ENCODE measurements around the gene TNNT3.

TNNT3 gene

DNA sequence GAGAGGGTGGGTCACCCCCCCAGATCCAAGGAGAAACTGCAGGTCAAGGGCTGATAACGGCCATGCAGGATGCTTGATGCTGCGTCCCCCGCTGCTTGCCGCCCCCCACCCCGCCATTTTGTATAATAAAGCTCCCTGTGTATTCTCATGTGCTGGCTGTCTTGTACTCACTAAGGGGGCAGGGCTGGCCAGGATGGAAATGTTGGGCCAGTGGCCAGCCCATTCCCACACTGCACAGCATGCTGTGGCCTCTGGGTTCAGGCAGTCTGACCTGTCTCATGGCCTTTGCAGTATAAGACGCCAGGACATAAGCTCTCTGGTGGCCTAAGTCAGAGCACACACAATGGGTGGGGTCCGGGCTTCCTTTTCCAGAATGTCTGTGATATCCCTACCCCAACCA is 27.4 kb upstream of the TNNT3 start:
- H3K4me3 ChIP-seq (ENCODE audit: low read length) = no peak overlapping the region
- peaks cover 43% of the 10 kb centered on the region for H3K36me3 ChIP-seq (ENCODE audit: insufficient read depth, low read length)
- H3K4me2 ChIP-seq (ENCODE audit: low read length) = no peak overlapping the region
- no peaks in the 10 kb centered on the region for H3K9me3 ChIP-seq (replicated peaks; ENCODE audit: low read length)
- H3K4me1 ChIP-seq (ENCODE audit: control insufficient read depth, insufficient read depth, low read length) = peaks cover 33% of the 10 kb centered on the region
- H3K9ac ChIP-seq (ENCODE audit: low read depth, low read length) = no peak overlapping the region
- H3K27me3 ChIP-seq (ENCODE audit: control insufficient read depth, insufficient read depth, low read length) = peaks cover 14% of the 10 kb centered on the region

DNA sequence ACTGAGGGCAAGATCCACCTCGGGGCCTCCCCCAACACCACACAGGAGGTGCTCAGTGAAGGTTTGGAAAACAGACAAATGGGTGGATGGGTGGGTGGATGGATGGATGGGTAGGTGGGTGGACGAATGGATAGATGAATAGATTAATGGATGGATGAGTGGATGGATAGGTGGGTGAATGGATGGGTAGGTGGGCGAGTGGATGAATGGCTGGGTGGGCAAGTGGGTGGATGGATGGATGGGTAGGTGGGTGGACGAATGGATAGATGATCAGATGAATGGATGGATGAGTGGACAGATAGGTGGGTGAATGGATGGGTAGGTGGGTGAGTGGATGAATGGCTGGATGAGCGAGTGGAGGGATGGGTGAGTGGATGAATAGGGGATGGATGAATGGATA is 26.9 kb upstream of the TNNT3 start:
- Histone ChIP-seq H3K4me2 (ENCODE audit: low read length) (no peak overlapping the region), H3K9ac (ENCODE audit: low read depth, low read length) (no peak overlapping the region), H3K4me3 (ENCODE audit: low read length) (no peak overlapping the region), H3K9me3 (replicated peaks; ENCODE audit: low read length) (no peaks in the 10 kb centered on the region), H3K27me3 (ENCODE audit: control insufficient read depth, insufficient read depth, low read length) (peaks cover 19% of the 10 kb centered on the region), H3K4me1 (ENCODE audit: control insufficient read depth, insufficient read depth, low read length) (peaks cover 33% of the 10 kb centered on the region), H3K36me3 (ENCODE audit: insufficient read depth, low read length) (peaks cover 39% of the 10 kb centered on the region)

DNA sequence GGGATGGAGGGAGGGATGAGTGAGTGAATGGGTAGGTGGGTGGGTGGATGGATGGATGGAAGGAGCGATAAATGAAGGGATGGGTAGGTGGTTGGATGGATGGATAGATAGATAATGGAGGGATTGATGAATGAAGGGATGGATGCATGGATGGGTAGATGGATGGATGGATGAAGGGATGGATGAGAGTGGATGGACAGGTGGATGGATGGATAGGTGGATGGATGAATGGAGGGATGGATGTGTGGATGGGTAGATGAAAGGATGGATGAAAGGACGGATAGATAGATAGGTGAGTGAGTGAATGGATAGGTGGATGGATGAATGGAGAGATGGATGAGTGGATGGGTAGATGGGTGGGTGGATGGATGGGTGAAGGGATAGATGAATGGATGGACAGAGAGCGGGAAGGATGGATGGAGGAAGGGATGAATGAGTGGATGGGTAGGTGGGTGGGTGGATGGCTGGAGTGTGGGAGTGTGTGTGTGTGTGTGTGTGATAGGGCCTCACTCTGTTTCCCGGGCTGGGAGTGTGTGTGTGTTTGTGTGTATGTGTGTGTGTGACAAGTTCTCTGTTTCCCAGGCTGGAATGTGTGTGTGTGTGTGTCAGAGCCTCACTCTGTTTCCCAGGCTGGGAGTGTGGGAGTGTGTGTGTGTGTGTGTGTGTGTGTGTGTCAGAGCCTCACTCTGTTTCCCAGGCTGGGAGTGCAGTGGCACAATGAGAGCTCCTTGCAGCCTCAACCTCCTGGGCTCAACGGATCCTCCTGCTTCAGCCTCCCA is 25.7 kb upstream of the TNNT3 start:
- H3K27me3 ChIP-seq (ENCODE audit: control insufficient read depth, insufficient read depth, low read length) = peaks cover 29% of the 10 kb centered on the region
- H3K4me3 ChIP-seq (ENCODE audit: low read length) = no peak overlapping the region
- H3K4me2 ChIP-seq (ENCODE audit: low read length) = no peak overlapping the region
- no peaks in the 10 kb centered on the region for H3K9me3 ChIP-seq (replicated peaks; ENCODE audit: low read length)
- H3K9ac ChIP-seq (ENCODE audit: low read depth, low read length) = no peak overlapping the region
- peaks cover 22% of the 10 kb centered on the region for H3K4me1 ChIP-seq (ENCODE audit: control insufficient read depth, insufficient read depth, low read length)
- peaks cover 27% of the 10 kb centered on the region for H3K36me3 ChIP-seq (ENCODE audit: insufficient read depth, low read length)

DNA sequence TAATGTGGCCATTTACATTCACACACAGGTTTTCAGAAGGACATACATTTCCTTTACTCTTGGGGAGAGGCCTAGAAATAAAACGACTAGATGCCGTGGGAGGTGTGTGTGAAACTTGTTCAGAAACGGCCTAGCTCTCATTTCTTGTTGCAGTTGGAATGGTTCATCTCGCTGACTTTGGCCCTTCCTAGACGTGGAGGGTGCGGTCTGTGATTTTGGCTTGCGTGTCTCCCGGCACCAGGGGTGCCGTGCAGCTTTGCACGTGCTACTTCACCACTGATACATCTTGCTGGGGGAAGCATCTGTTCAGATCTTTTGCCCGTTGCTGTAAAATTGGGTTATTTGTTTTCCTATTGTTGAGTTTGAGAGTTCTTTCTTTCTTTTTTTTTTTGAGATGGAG is 24.7 kb upstream of the TNNT3 start:
- Histone ChIP-seq H3K4me3 (ENCODE audit: low read length) (no peak overlapping the region), H3K27me3 (ENCODE audit: control insufficient read depth, insufficient read depth, low read length) (peaks cover 39% of the 10 kb centered on the region), H3K9ac (ENCODE audit: low read depth, low read length) (no peak overlapping the region), H3K9me3 (replicated peaks; ENCODE audit: low read length) (no peaks in the 10 kb centered on the region), H3K4me2 (ENCODE audit: low read length) (no peak overlapping the region), H3K4me1 (ENCODE audit: control insufficient read depth, insufficient read depth, low read length) (peaks cover 12% of the 10 kb centered on the region), H3K36me3 (ENCODE audit: insufficient read depth, low read length) (peaks cover 19% of the 10 kb centered on the region)

DNA sequence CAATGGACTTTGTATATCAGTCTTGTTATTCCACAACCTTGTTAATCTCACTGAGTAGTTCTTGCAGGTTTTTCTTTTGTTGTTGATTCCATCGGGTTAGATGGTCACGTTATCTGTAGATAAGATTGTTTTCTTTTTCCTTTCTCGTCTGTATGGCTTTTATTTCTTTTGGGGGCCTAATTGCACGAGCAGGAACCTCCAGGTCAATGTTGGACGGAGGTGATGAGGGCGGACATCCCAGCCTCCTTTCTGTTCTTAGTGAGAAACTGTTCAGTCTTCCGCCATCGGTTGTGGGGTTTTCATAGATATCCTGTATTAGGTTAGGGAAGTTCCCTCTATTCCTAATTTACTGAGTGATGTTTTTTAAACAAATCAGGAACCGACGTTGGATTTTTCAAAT is 23.0 kb upstream of the TNNT3 start:
- H3K9ac ChIP-seq (ENCODE audit: low read depth, low read length) = no peak overlapping the region
- H3K4me1 ChIP-seq (ENCODE audit: control insufficient read depth, insufficient read depth, low read length) = no peaks in the 10 kb centered on the region
- H3K36me3 ChIP-seq (ENCODE audit: insufficient read depth, low read length) = peaks cover 2% of the 10 kb centered on the region
- H3K4me2 ChIP-seq (ENCODE audit: low read length) = no peak overlapping the region
- no peaks in the 10 kb centered on the region for H3K9me3 ChIP-seq (replicated peaks; ENCODE audit: low read length)
- H3K27me3 ChIP-seq (ENCODE audit: control insufficient read depth, insufficient read depth, low read length) = peaks cover 53% of the 10 kb centered on the region
- no peak overlapping the region for H3K4me3 ChIP-seq (ENCODE audit: low read length)

DNA sequence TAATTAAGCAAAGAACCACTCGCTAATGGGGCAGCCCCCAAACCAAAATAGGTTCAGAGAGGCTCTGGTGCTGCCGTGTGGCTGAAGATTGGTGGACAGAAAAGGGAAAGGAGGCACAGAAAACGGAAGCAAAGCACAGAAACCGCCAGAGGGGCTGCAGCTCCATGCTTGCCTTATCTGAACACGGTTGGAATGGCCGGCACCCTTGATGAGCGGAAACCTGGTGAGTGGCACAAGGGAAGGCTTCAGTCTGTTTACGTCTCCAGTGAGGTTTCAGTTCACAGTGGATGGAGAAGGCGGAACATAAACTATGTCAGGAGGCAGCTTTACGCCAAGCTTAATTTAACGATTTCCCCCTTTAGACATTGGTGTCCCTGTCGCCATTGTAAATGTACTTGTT is 22.6 kb upstream of the TNNT3 start:
- Histone ChIP-seq H3K27me3 (ENCODE audit: control insufficient read depth, insufficient read depth, low read length) (peaks cover 56% of the 10 kb centered on the region), H3K4me1 (ENCODE audit: control insufficient read depth, insufficient read depth, low read length) (no peaks in the 10 kb centered on the region), H3K9ac (ENCODE audit: low read depth, low read length) (no peak overlapping the region), H3K9me3 (replicated peaks; ENCODE audit: low read length) (no peaks in the 10 kb centered on the region), H3K4me3 (ENCODE audit: low read length) (no peak overlapping the region), H3K36me3 (ENCODE audit: insufficient read depth, low read length) (no peaks in the 10 kb centered on the region), H3K4me2 (ENCODE audit: low read length) (no peak overlapping the region)

DNA sequence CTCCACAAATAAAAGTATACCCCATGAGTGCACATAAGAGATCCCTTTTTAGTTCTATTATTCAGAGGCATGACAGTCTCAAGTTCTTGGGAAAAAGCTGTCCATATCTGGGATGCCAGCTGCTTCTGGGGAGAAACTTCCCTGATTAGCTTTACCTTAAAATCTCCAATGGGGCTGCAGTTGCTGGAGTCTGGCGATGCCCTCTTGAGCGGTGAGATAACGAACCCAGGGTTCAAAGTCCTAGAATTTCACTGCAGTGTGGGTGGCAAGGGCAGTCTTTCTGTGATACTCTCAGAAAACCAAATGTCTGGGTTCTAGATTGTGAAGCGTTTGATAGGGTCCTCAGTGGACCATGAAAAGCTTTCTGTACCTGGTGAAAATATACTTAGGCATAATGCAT is 20.4 kb upstream of the TNNT3 start:
- no peaks in the 10 kb centered on the region for H3K4me1 ChIP-seq (ENCODE audit: control insufficient read depth, insufficient read depth, low read length)
- no peaks in the 10 kb centered on the region for H3K9me3 ChIP-seq (replicated peaks; ENCODE audit: low read length)

DNA sequence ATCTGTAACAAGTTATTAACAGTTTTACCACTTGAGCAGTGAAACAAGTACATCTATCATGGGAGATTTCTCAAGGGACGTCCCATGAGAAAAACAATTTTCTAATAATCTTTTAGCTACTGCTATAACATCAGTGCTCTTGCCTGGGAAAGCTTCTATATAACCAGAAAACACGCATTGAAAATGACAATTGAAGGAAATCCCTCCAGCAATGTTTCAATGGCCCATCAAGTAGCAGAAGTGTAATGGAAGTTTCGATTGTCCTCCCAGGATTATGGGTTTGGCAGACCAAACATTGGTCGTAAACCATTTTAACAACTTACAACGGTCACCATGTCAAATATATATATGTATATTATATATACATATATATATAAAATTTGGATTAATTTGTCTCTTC is 19.8 kb upstream of the TNNT3 start:
- Histone ChIP-seq H3K36me3 (ENCODE audit: insufficient read depth, low read length) (no peaks in the 10 kb centered on the region), H3K27me3 (ENCODE audit: control insufficient read depth, insufficient read depth, low read length) (peaks cover 66% of the 10 kb centered on the region), H3K4me1 (ENCODE audit: control insufficient read depth, insufficient read depth, low read length) (no peaks in the 10 kb centered on the region), H3K9ac (ENCODE audit: low read depth, low read length) (no peak overlapping the region), H3K4me2 (ENCODE audit: low read length) (no peak overlapping the region), H3K9me3 (replicated peaks; ENCODE audit: low read length) (no peaks in the 10 kb centered on the region), H3K4me3 (ENCODE audit: low read length) (no peak overlapping the region)

More for the DNA sequence above, 20.4 kb upstream of the TNNT3 start:
- Histone ChIP-seq H3K4me2 (ENCODE audit: low read length) (no peak overlapping the region), H3K27me3 (ENCODE audit: control insufficient read depth, insufficient read depth, low read length) (peaks cover 66% of the 10 kb centered on the region), H3K9ac (ENCODE audit: low read depth, low read length) (no peak overlapping the region), H3K36me3 (ENCODE audit: insufficient read depth, low read length) (no peaks in the 10 kb centered on the region), H3K4me3 (ENCODE audit: low read length) (no peak overlapping the region)

DNA sequence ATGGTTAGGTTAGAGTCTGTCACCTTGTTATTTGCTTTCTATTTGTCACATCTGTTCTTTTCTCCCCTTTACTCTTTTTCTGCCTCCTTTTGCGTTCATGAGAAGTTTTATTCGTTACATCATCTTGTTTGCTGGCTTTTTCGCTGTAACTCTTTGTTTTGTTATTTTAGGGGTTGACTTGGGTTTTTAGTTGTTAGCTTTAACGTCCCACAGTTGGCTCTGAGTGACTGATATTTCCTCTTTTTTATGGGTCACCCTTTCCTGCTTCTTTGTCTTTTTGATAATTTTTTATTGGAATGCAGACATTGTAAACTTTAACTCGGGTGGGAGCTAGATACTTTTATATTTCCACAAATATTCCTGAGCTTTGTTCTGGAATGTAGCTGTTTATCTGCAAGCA is 13.3 kb upstream of the TNNT3 start:
- Histone ChIP-seq H3K4me3 (ENCODE audit: low read length) (no peak overlapping the region), H3K27me3 (ENCODE audit: control insufficient read depth, insufficient read depth, low read length) (peaks cover 43% of the 10 kb centered on the region), H3K9ac (ENCODE audit: low read depth, low read length) (no peak overlapping the region), H3K9me3 (replicated peaks; ENCODE audit: low read length) (no peaks in the 10 kb centered on the region), H3K4me2 (ENCODE audit: low read length) (no peak overlapping the region), H3K4me1 (ENCODE audit: control insufficient read depth, insufficient read depth, low read length) (no peaks in the 10 kb centered on the region), H3K36me3 (ENCODE audit: insufficient read depth, low read length) (no peaks in the 10 kb centered on the region)

DNA sequence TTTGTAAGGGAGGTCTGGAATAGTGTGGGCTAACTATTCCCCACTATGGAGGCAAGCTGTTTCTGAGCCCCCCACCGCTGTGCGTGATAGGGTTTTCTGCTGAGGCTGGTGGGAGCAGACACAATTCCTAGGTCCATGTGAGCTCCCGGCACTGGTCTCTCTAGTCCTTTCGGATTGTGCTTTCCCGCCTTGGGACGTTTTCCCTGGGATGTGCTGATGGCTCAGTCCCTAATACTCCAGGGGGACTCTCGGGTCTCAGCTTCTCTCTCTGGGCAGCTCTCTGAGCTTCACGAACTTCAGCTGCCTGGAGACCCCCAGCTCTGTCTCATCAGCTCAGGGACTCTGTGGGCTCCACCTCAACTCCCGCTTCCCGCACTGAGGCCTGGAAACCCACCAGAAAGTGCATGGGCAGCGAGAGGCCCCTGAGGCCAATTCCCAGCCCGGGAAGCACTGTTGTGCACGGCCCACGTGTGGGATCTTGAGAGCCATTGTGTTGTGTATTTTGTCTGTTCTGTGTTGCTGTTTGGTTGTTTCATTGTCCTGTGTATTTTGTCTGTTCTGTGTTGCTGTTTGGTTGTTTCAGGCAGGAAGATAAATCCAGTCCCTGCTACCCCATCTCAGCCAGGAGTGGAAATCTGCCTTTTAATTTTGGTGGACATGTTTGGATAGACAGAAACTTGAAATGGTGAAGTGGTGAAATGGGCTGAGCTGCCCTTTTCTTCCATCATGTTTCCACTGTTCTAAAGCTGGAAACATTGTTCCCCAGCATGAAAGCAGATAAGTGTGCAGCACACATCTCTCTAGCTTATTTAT is 12.7 kb upstream of the TNNT3 start:
- no peak overlapping the region for H3K9ac ChIP-seq (ENCODE audit: low read depth, low read length)
- peaks cover 37% of the 10 kb centered on the region for H3K27me3 ChIP-seq (ENCODE audit: control insufficient read depth, insufficient read depth, low read length)
- no peak overlapping the region for H3K4me3 ChIP-seq (ENCODE audit: low read length)
- H3K4me1 ChIP-seq (ENCODE audit: control insufficient read depth, insufficient read depth, low read length) = no peaks in the 10 kb centered on the region
- no peak overlapping the region for H3K4me2 ChIP-seq (ENCODE audit: low read length)
- no peaks in the 10 kb centered on the region for H3K9me3 ChIP-seq (replicated peaks; ENCODE audit: low read length)
- no peaks in the 10 kb centered on the region for H3K36me3 ChIP-seq (ENCODE audit: insufficient read depth, low read length)

DNA sequence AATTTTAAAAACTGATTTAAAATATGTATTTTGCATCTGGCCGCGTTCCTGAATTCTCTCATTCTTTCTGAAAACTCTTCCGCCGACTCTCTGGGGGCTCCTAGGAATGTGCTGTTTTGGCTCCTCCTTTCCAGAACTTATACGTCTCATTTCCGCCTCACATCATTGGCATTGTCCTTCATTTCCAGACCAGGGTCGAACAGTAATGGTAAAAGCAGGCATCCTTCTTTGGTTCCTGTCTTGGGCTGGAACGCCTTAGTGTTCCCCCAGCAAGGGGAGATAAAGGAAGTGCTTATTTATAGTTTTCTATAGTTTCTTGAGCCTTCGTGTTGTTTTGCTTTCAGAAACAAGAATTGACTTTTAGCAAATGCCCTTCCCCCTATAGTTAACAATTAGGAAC is 10.9 kb upstream of the TNNT3 start:
- peaks cover 34% of the 10 kb centered on the region for H3K27me3 ChIP-seq (ENCODE audit: control insufficient read depth, insufficient read depth, low read length)
- no peak overlapping the region for H3K9ac ChIP-seq (ENCODE audit: low read depth, low read length)
- no peaks in the 10 kb centered on the region for H3K4me1 ChIP-seq (ENCODE audit: control insufficient read depth, insufficient read depth, low read length)
- H3K36me3 ChIP-seq (ENCODE audit: insufficient read depth, low read length) = no peaks in the 10 kb centered on the region
- H3K4me2 ChIP-seq (ENCODE audit: low read length) = no peak overlapping the region
- no peak overlapping the region for H3K4me3 ChIP-seq (ENCODE audit: low read length)
- no peaks in the 10 kb centered on the region for H3K9me3 ChIP-seq (replicated peaks; ENCODE audit: low read length)

DNA sequence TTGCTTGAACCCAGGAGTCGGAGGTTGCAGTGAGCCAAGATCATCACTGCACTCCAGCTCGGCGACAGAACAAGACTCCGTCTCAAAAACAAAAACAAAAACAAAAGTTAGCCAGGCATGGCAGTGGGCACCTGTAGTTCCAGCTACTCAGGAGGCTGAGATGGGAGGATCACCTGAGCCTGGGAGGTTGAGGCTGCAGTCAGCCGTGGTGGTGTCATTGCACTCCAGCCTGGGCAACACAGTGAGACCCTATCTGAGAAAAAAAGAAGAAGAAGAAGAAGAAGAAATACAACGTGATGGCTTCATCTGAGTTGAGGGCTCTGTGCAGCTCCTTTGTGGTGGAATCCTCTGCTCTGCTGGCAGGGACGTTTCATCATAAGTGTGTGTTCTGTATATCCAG is 10.0 kb upstream of the TNNT3 start:
- no peak overlapping the region for H3K4me2 ChIP-seq (ENCODE audit: low read length)
- H3K9ac ChIP-seq (ENCODE audit: low read depth, low read length) = no peak overlapping the region
- no peaks in the 10 kb centered on the region for H3K4me1 ChIP-seq (ENCODE audit: control insufficient read depth, insufficient read depth, low read length)
- no peaks in the 10 kb centered on the region for H3K36me3 ChIP-seq (ENCODE audit: insufficient read depth, low read length)
- H3K4me3 ChIP-seq (ENCODE audit: low read length) = no peak overlapping the region
- peaks cover 35% of the 10 kb centered on the region for H3K27me3 ChIP-seq (ENCODE audit: control insufficient read depth, insufficient read depth, low read length)
- no peaks in the 10 kb centered on the region for H3K9me3 ChIP-seq (replicated peaks; ENCODE audit: low read length)

Data from skeletal muscle satellite cell (primary cell).